Stimulated activated naive CD8-positive, alpha-beta T cell treated with anti-CD3 and anti-CD28 coated beads, Interleukin-15, amount 100 ng/mL, for 72 hours (primary cell): ENCODE measurements around the gene CSNK2A3.

Experiments used
- ATAC-seq: fragments of 150-1000 bp; cut with Tn5 transposase; 2 replicates; pipeline ENCODE4 v1.10.0; 2021; ENCODE audit warnings: mild to moderate bottlenecking, moderate library complexity
- DNase-seq, 2 donors: peaks; one replicate each; pipeline ENCODE4 v3.0.0; 2021 to 2022
- H3K27ac Mint-ChIP-seq, 2 donors: one replicate each; pipeline ENCODE4 v1.8.0; 2022; ENCODE audit warnings: mild to moderate bottlenecking in 2 of 2, mixed read lengths in 2 of 2, moderate library complexity in 2 of 2
- H3K27me3 Mint-ChIP-seq: one replicate; pipeline ENCODE4 v1.8.0; 2022; ENCODE audit warnings: mixed read lengths
- H3K4me1 Mint-ChIP-seq: one replicate; pipeline ENCODE4 v1.8.0; 2022; ENCODE audit warnings: mild to moderate bottlenecking, mixed read lengths
- H3K4me3 Mint-ChIP-seq, 2 donors: one replicate each; pipeline ENCODE4 v1.8.0; 2022; ENCODE audit warnings: mild to moderate bottlenecking in 2 of 2, mixed read lengths in 2 of 2, moderate library complexity in 1 of 2
- H3K9me3 Mint-ChIP-seq, 2 donors: one replicate each; pipeline ENCODE4 v1.8.0; 2022; ENCODE audit warnings: mixed read lengths in 2 of 2

The CSNK2A3 gene

DNA sequence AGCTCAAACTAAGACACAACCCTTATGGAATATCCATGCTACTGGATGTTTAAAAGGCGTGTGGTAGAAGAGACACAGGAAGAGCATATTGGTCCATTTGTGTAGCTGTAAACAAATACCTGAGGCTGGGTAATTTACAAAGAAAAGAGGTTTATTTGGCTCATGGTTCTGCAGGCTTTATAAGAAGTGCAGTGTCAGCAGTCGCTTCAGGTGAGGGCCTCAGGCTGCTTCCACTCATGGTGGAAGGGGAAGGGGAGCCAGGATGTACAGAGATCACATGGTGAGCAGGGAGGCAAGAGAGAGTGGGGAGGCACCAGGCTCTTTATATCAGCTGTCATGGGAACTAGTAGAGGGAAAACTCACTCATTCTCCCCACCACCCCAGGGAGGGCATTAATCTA lies 31.8 kb upstream of the CSNK2A3 start:
- Mint-ChIP-seq H3K9me3 (no peaks in the 10 kb centered on the region), H3K4me1 (no peaks in the 10 kb centered on the region), H3K4me3 (no peak overlapping the region), H3K27me3 (no peaks in the 10 kb centered on the region), H3K27ac (no peak overlapping the region)
- DNase-seq (no peak), ATAC-seq (no peak)

DNA sequence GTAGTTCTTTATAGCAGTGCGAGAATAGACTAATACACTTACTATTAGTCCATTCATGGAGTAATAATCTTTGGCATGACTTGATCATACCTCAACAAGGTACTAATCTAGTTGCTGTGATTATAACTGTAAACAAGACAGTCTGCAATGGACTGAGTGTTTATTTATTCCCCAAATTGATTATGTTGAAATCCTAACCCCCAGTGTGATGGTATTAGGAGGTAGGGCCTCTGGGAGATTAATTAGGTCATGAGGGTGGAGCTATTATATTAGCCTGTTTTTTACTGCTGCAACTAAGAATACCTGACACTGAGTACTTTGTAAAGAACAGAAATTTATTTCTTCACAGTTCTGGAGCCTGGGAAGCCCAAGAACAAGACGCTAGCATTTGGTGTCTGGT lies 30.9 kb upstream of the CSNK2A3 start:
- no peak for DNase-seq
- H3K4me3 Mint-ChIP-seq, result no peak overlapping the region
- no peaks in the 10 kb centered on the region for H3K9me3 Mint-ChIP-seq
- no peak overlapping the region for H3K27ac Mint-ChIP-seq
- ATAC-seq, result no peak
- no peaks in the 10 kb centered on the region for H3K27me3 Mint-ChIP-seq
- H3K4me1 Mint-ChIP-seq, result no peaks in the 10 kb centered on the region

DNA sequence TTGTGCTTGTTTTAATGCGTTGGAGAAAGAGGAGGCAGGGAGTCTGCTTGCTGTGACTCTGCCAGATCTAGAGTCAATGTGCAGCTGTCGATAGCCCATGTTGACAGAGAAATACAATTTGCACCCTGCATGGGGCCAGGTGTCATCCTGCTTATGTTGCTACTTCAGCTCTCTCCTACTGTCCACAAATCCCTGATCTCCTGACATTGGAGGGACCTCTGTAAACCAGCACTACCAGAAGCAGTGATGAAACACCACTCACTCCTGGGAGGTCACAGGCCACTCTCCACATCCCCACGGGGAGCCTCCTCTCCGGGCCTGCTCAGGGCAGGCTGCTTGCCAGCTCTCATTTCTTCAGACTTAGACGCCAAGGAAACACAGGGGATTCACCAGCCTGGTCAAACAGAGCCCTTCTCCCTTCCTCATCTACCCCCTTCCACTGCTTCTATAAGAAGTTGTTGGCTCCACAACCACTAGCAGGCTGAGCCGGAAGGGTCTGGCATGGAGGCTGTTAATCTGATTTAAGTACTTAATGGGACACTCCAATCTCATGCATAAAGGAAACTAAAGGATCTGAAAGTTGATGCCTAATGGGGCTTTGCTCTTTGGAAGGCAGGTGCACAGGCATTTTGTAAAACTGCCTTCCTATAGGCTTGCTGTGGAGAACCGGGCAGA lies 29.9 kb upstream of the CSNK2A3 start:
- DNase-seq, result no peak
- H3K9me3 Mint-ChIP-seq, result no peaks in the 10 kb centered on the region
- no peak overlapping the region for H3K4me3 Mint-ChIP-seq
- H3K27me3 Mint-ChIP-seq, result no peaks in the 10 kb centered on the region
- ATAC-seq, result no peak
- peak overlapping the region in 1 of 2 donors; percentile 15 for H3K27ac Mint-ChIP-seq
- H3K4me1 Mint-ChIP-seq, result no peaks in the 10 kb centered on the region

DNA sequence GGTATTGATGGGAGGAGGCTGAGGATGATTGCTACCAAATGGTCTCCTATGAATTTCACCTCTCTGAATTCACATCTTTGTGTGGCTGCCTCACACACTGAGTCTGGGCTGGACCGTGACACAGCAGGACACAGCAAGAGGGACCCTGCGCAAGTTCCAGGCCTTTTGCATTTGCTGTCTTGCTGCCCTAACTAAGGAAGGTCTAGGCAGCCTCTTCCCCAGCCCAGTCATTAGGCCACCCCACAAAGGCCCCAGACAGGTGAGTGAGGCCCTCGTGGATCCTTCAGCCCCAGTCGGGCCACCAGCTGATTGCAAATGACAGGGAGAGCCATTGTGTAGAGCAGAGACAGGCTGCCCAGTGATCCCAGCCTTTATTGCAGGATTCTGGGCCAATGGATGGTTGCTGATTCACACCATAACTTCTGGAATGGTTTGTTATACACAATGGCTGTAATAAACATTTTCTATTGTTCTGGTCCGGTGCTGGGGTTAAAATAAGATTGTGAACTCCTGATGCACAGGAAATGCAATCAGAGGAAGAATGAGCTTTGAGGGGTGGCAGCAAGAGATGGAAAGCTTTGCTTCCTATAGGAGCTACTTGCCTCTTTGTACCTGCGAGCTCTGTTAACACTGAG lies 28.5 kb upstream of the CSNK2A3 start:
- Mint-ChIP-seq H3K27me3 (no peaks in the 10 kb centered on the region), H3K27ac (no peak overlapping the region), H3K9me3 (no peaks in the 10 kb centered on the region), H3K4me3 (no peak overlapping the region), H3K4me1 (no peaks in the 10 kb centered on the region)
- ATAC-seq, result no peak
- DNase-seq, result no peak

DNA sequence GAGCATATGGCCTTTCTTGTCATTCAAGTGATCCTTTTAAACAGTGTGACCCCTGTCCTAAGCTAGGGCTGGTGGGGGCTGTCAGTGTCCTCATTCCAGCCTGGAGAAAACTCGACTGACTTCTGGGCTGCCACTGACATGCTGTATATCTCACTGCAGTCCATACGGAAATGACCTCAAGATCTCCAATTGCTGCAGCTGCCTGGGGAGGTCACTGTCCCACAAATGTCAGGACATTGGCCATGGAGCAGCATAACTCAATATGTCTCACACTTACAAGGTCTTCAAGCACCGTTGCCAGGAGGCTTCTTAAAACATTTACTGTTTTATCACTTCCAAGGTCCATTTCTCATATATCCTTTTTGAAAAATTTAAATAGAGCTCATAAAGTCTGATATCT lies 27.8 kb upstream of the CSNK2A3 start:
- Mint-ChIP-seq H3K27me3 (no peaks in the 10 kb centered on the region), H3K4me3 (no peak overlapping the region), H3K9me3 (no peaks in the 10 kb centered on the region), H3K27ac (no peak overlapping the region), H3K4me1 (no peaks in the 10 kb centered on the region)
- DNase-seq (no peak), ATAC-seq (no peak)

DNA sequence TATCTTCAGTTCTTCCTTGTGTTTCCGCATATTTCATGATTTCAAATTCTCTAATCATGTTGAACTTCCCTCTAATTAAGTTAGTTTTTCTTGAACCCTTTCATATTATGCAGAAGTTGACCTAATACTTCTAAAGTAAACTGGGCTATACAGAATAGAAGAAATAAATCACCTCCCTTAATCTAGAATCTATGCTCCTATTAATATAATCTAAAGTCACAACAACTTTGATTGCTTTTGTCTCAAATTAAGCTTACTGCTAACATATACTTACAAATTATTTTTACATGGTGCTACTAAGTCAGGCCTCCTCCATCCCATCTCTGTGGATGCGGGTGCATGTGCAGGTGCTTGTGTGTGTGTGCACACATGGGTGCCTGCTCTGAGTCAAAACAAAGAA lies 27.3 kb upstream of the CSNK2A3 start:
- no peaks in the 10 kb centered on the region for H3K4me1 Mint-ChIP-seq
- DNase-seq, result no peak
- H3K4me3 Mint-ChIP-seq, result no peak overlapping the region
- H3K27me3 Mint-ChIP-seq, result no peaks in the 10 kb centered on the region
- H3K9me3 Mint-ChIP-seq, result no peaks in the 10 kb centered on the region
- no peak overlapping the region for H3K27ac Mint-ChIP-seq
- no peak for ATAC-seq

DNA sequence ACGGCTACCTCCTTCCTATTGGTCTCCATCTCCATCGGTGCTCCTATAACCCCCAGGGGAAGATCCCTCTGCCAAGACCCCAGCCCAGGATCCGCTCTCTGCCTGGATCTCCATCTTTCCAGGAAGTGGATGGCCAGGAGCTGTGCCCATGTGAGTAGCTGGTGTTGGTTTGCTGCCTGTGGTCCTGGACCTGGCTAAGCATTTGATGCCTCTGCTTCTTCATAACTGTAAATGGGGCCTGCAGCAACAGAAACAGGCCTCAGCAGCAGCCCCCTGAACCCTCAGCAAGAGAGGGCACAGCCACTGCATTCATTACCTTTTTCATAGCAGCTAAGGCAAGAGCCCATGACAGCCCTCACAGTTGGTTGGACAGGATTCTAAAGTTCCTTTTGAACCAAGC lies 26.6 kb upstream of the CSNK2A3 start:
- Mint-ChIP-seq H3K27me3 (no peaks in the 10 kb centered on the region), H3K4me3 (no peak overlapping the region), H3K27ac (no peak overlapping the region), H3K9me3 (no peaks in the 10 kb centered on the region), H3K4me1 (no peaks in the 10 kb centered on the region)
- DNase-seq, result no peak
- ATAC-seq, result no peak

DNA sequence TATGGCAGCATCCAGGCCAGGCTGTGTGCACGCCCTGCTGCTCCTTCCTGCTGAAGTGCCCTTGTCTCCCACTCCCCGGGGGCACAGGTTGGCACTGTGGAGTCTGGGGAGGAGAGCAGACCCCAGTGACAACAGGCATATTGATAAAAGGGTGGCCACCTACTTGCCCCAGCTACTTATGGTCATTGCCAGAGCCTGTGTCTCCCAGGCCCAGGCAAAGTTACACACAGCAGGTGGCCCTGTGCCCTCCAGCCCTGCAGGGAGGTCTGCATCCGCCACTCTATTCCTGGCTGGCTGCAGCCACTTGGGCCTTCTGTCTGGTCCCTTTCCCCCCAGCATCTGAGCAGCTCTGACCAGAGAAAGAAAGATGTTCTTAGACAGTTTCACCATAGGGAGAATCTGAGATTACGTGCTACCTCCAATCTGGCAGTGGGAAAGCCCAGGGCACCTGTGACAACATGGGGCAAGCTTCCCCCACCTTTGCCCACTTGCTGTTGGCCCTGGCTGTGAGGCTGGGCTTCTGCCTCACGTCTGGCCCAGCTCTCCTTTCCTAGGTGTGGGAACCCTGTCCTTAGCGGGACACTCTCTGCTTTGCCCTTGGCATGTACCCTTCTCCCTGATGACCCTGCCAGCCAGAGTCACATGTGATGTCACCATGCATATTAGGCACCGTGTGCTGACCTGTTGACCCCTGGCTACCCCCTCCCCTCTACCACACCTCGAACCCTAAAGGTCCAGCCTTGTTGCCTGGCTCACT lies 25.3 kb upstream of the CSNK2A3 start:
- H3K4me1 Mint-ChIP-seq, result no peaks in the 10 kb centered on the region
- DNase-seq, result no peak
- H3K9me3 Mint-ChIP-seq, result no peaks in the 10 kb centered on the region
- no peak overlapping the region for H3K4me3 Mint-ChIP-seq
- no peaks in the 10 kb centered on the region for H3K27me3 Mint-ChIP-seq
- H3K27ac Mint-ChIP-seq, result no peak overlapping the region
- ATAC-seq, result no peak

DNA sequence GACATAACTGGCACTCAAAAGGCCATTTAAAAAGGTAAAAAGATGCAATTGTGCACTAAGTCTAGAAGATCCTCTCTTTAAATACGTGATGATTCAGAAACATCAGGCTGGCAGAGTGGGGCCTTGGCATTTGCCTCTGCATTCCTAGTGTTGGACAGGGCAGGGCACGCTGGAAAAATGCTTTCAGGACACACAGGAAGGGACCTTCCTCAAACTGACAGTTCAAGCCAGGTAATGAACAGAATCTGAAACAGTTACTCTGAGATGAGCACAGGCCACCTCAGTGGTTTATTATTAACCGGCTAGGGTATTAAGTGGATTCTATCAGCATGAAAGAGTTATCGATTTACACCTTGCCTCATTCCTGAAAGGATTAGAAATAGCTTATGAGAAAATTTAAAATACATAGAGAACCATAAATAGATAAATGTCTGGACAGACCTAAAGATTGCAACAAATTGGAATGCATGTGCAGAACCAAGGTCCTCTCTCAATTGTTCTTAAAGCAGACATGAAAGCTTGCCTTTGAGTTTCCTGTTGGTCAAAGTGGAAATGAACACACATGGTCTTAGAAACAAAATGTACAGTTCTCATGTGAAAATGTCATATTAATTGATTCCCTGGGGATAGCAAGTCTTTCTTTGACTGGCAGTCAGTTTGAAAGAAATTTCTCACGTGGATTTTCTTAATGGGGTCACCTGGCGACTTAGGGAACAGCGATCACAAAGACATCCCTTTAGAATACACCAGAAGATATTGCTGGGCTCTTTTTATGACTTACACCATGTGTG lies 21.5 kb upstream of the CSNK2A3 start:
- no peak for DNase-seq
- Mint-ChIP-seq H3K4me3 (no peak overlapping the region), H3K27me3 (no peaks in the 10 kb centered on the region)

DNA sequence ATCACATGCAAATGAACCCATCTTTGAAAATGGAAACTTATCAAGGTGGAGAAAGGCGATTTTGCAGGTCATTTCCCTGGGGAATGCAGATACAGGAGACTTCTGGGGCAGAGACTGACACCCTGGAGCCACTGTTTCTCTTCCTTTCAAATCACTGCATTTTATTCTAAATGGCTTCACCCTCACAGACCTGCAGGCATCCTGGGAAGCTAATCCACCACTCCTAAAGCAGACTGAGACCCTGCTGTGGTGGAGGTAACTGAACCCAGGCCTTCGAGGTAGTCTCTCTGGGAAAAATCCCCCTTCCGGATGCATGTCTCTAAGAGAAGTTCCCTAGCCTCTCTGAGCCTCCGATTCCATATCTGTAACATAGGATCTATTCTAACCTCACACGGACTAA lies 20.9 kb upstream of the CSNK2A3 start:
- ATAC-seq, result no peak
- Mint-ChIP-seq H3K27me3 (no peaks in the 10 kb centered on the region), H3K9me3 (peaks cover 0 to 2% of the 10 kb centered on the region in 2 donors), H3K4me3 (no peak overlapping the region), H3K27ac (no peak overlapping the region), H3K4me1 (no peaks in the 10 kb centered on the region)
- no peak for DNase-seq

More for the DNA sequence above, 21.5 kb upstream of the CSNK2A3 start:
- Mint-ChIP-seq H3K27ac (no peak overlapping the region), H3K4me1 (no peaks in the 10 kb centered on the region), H3K9me3 (no peaks in the 10 kb centered on the region)
- no peak for ATAC-seq

DNA sequence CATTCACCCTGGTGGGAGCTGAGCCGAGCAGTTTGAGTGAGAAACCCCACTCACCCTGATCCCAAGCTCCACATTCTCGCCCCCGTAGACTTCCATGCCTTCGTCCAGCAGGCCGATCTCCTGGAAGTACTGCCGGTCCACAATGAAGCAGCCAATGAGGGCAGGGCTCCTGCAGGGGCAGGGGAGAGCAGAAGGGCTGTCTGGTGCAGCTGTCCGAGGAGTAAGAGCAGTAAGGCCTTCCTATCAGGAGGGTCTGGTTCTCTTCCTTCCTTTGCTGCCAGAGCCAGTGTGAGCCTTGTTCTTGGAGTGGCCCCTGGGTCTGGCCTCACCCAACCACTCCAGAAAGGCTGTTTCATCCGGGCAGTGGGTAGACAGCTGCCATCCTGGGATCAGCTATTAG lies 19.4 kb upstream of the CSNK2A3 start:
- H3K4me1 Mint-ChIP-seq, result no peaks in the 10 kb centered on the region
- no peak for ATAC-seq
- no peaks in the 10 kb centered on the region for H3K27me3 Mint-ChIP-seq
- DNase-seq, result no peak
- H3K9me3 Mint-ChIP-seq, result peaks cover 0 to 7% of the 10 kb centered on the region in 2 donors
- no peak overlapping the region for H3K4me3 Mint-ChIP-seq
- H3K27ac Mint-ChIP-seq, result no peak overlapping the region

DNA sequence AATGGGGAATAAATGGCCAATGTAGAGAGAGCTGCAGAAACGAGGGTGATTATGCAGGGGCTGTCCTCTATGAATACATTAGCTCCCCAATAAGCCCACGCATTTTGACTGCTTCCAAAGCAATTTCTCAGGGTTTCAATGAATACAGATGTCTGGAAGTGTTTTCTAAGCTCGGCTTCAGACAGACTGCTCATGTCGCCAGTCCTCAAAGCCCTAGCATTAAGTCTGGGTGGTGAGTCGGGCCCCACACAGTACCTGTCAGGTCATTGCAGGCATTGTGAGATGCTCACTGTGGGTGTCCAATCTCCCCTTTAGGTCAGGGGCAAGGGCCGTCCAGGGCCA lies 17.9 kb upstream of the CSNK2A3 start:
- DNase-seq, result no peak
- no peaks in the 10 kb centered on the region for H3K4me1 Mint-ChIP-seq
- H3K4me3 Mint-ChIP-seq, result no peak overlapping the region

DNA sequence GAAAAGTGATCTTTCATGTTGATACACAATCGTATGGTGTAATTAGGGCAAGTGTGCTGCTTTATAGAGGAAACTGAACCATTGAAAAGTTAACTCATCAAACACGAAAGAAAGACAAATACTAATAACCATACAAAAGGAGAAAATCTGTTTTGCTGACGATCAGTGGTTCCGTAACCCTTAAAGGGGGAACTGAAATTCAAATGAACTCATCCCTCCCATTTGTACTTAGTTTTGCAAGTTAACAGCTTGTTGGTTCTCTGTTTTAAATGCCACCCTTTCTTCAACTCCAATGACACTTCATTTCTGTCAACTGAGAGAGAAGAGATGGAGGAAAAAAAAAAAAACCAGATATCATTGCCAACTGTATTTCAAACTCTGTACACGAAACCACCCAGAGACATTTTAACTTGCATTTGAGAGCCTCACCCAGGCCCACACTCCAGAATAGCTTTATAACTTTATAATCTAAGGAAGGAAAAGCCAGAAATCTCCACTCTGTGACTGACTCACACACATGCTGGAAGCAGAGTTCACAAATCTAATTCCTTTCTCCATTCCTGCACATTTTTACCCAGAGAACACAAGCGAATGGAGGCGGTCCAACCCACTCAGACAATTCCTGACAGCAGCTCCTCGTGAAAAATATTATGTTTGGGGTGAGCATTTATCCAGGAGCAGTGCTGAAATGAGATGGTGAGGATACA lies 17.4 kb upstream of the CSNK2A3 start:
- Mint-ChIP-seq H3K27ac (no peak overlapping the region), H3K4me1 (no peaks in the 10 kb centered on the region), H3K27me3 (no peaks in the 10 kb centered on the region), H3K4me3 (no peak overlapping the region), H3K9me3 (peaks cover 0 to 7% of the 10 kb centered on the region in 2 donors)
- ATAC-seq (no peak), DNase-seq (no peak)

More for the DNA sequence above, 17.9 kb upstream of the CSNK2A3 start:
- H3K27me3 Mint-ChIP-seq, result no peaks in the 10 kb centered on the region
- H3K27ac Mint-ChIP-seq, result no peak overlapping the region
- ATAC-seq, result no peak
- H3K9me3 Mint-ChIP-seq, result peaks cover 0 to 7% of the 10 kb centered on the region in 2 donors

DNA sequence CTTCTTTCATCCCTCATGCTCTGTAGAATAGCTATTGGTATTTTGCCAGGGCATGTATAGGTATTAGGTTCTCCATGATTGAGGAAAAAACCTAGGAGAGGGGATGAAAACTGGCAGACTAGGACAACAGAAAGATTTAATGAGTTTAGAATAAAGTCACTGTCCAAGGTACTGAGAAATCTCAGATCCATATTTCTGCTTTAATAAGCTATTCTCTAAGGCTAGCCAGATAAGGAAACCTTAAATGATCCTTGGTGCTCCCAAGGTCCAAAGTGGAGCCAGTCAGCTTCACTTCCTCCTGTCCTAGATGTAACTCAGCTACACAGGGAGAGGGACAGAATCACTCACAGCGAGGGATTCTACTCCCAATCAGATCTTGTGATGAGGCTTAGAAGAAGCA lies 13.7 kb upstream of the CSNK2A3 start:
- Mint-ChIP-seq H3K4me1 (no peaks in the 10 kb centered on the region), H3K9me3 (peaks cover 0 to 7% of the 10 kb centered on the region in 2 donors), H3K27ac (no peak overlapping the region), H3K4me3 (no peak overlapping the region), H3K27me3 (no peaks in the 10 kb centered on the region)
- ATAC-seq (no peak), DNase-seq (no peak)

DNA sequence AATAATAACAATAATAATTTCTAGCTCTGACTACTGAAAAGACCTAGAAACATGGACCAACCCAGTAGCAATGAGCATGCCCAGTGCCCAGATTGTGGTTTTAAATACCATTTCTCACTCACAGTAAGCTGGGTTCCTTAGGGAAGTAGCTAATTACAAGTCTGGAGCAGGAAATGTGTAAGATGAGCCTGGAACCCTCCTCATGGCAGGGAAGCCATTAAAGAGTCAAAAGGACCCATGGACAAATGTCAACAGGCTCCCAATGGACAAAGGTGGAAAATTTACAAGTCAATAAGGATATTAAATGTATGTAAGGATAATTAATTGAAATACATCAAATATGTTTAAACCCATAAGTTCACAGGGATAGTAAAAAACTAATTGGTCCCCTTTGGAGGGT lies 10.6 kb upstream of the CSNK2A3 start:
- no peak for DNase-seq
- Mint-ChIP-seq H3K4me1 (no peaks in the 10 kb centered on the region), H3K9me3 (peaks cover 0 to 3% of the 10 kb centered on the region in 2 donors), H3K4me3 (no peak overlapping the region), H3K27me3 (peaks cover 11% of the 10 kb centered on the region), H3K27ac (no peak overlapping the region)
- ATAC-seq, result no peak
